Measurements from ENCODE around the gene CTDP1. TPM values are rescaled to one million over a fixed set of nuclear protein-coding genes. Genes with fewer than 3 reads are reported as not detected.

The CTDP1 gene
- total RNA-seq, 1 donor from 2014 or later = 25.2 TPM

- Histone ChIP-seq H3K4me3 (no peak overlapping the region), H3K4me1 (no peaks in the 10 kb centered on the region), H3K9me3 (no peaks in the 10 kb centered on the region), H3K36me3 (no peaks in the 10 kb centered on the region), H3K27me3 (ENCODE audit: low read depth) (peaks cover 4% of the 10 kb centered on the region), H3K27ac (no peak overlapping the region)
- ATAC-seq (no peak), DNase-seq (no peak)
- no peak for TF ChIP-seq CTCF (IDR thresholded peaks at IDR 0.05)
- intact Hi-C loops (cut with DNase I) = no loop called here
These were observed 17.2 kb upstream of the CTDP1 start for GRCh38 chr18:79662439-79662838.

- no peaks in the 10 kb centered on the region for H3K36me3 ChIP-seq
- intact Hi-C loops (cut with DNase I) = no loop called here
- peak overlapping the region; percentile 7 for H3K27ac ChIP-seq
- H3K4me1 ChIP-seq = no peaks in the 10 kb centered on the region
- H3K27me3 ChIP-seq (ENCODE audit: low read depth) = peaks cover 4% of the 10 kb centered on the region
- TF ChIP-seq CTCF (IDR thresholded peaks at IDR 0.05) = no peak
- DNase-seq (no peak), ATAC-seq (peak; percentile 96 to 98)
- no peaks in the 10 kb centered on the region for H3K9me3 ChIP-seq
- no peak overlapping the region for H3K4me3 ChIP-seq
These were observed 15.0 kb upstream of the CTDP1 start for GRCh38 chr18:79664525-79665125.

GRCh38 chr18:79668203-79668602, 11.4 kb upstream of the CTDP1 start:
- no peaks in the 10 kb centered on the region for H3K36me3 ChIP-seq
- H3K4me3 ChIP-seq = no peak overlapping the region
- H3K9me3 ChIP-seq = no peaks in the 10 kb centered on the region
- DNase-seq = no peak
- intact Hi-C loops (cut with DNase I) = no loop called here
- peaks cover 4% of the 10 kb centered on the region for H3K27me3 ChIP-seq (ENCODE audit: low read depth)
- no peak overlapping the region for H3K27ac ChIP-seq
- no peak for TF ChIP-seq CTCF (IDR thresholded peaks at IDR 0.05)
- H3K4me1 ChIP-seq = no peaks in the 10 kb centered on the region
- ATAC-seq = no peak

GRCh38 chr18:79672490-79673276, 6.9 kb upstream of the CTDP1 start:
- ATAC-seq (no peak), DNase-seq (no peak)
- intact Hi-C loops (cut with DNase I) = no loop called here
- TF ChIP-seq CTCF (IDR thresholded peaks at IDR 0.05) = no peak
- Histone ChIP-seq H3K36me3 (no peaks in the 10 kb centered on the region), H3K4me3 (no peak overlapping the region), H3K27me3 (ENCODE audit: low read depth) (no peaks in the 10 kb centered on the region), H3K4me1 (peaks cover 11% of the 10 kb centered on the region), H3K27ac (no peak overlapping the region), H3K9me3 (no peaks in the 10 kb centered on the region)

GRCh38 chr18:79677221-79677620, 2.4 kb upstream of the CTDP1 start:
- DNase-seq = no peak
- H3K36me3 ChIP-seq = peaks cover under 1% of the 10 kb centered on the region

More at GRCh38 chr18:79677221-79677620, 2.4 kb upstream of the CTDP1 start:
- Histone ChIP-seq H3K27me3 (ENCODE audit: low read depth) (no peaks in the 10 kb centered on the region), H3K4me3 (no peak overlapping the region), H3K4me1 (peaks cover 39% of the 10 kb centered on the region), H3K9me3 (no peaks in the 10 kb centered on the region), H3K27ac (no peak overlapping the region)
- ATAC-seq = no peak
- intact Hi-C loops (cut with DNase I) = no loop called here
- TF ChIP-seq CTCF (IDR thresholded peaks at IDR 0.05) = no peak
